NCI-H524 (cell line): Measurements from ENCODE around the gene UQCC2.

Experiments used
- DNase-seq, 2 experiments: peaks; one replicate each; lab custom pipeline; 2025; lab: John Stamatoyannopoulos, UW

Gene UQCC2

GRCh38 chr6:33744001-33744848 is 32.7 kb upstream of the UQCC2 start:
- peak; percentile 97 for DNase-seq

GRCh38 chr6:33742837-33743236 is 31.3 kb upstream of the UQCC2 start:
- no peak for DNase-seq

- DNase-seq = no peak
Measured at GRCh38 chr6:33742092-33742491, 30.6 kb upstream of the UQCC2 start.

- DNase-seq = no peak
Measured at GRCh38 chr6:33740794-33741193, 29.3 kb upstream of the UQCC2 start.

- peak in 1 of 2 experiments; percentile 39 for DNase-seq
Measured at GRCh38 chr6:33740204-33740608, 28.7 kb upstream of the UQCC2 start.

GRCh38 chr6:33739571-33739970 is 28.1 kb upstream of the UQCC2 start:
- DNase-seq = no peak

GRCh38 chr6:33738879-33739278 is 27.4 kb upstream of the UQCC2 start:
- no peak for DNase-seq

GRCh38 chr6:33738153-33738552 is 26.7 kb upstream of the UQCC2 start:
- no peak for DNase-seq

GRCh38 chr6:33737267-33738026 is 25.9 kb upstream of the UQCC2 start:
- no peak for DNase-seq

GRCh38 chr6:33735216-33735615 is 23.7 kb upstream of the UQCC2 start:
- peak in 1 of 2 experiments; percentile 77 for DNase-seq

- no peak for DNase-seq
Measured at GRCh38 chr6:33733709-33734007, 22.2 kb upstream of the UQCC2 start.

GRCh38 chr6:33732817-33733708 is 21.6 kb upstream of the UQCC2 start:
- DNase-seq = no peak

GRCh38 chr6:33732385-33732784 is 20.9 kb upstream of the UQCC2 start:
- no peak for DNase-seq

GRCh38 chr6:33731751-33732282 is 20.3 kb upstream of the UQCC2 start:
- DNase-seq = no peak

- no peak for DNase-seq
Measured at GRCh38 chr6:33731035-33731434, 19.5 kb upstream of the UQCC2 start.

- DNase-seq = no peak
Measured at GRCh38 chr6:33730611-33731010, 19.1 kb upstream of the UQCC2 start.

GRCh38 chr6:33729059-33729458 is 17.6 kb upstream of the UQCC2 start:
- no peak for DNase-seq

- no peak for DNase-seq
Measured at GRCh38 chr6:33728438-33728837, 16.9 kb upstream of the UQCC2 start.

GRCh38 chr6:33727932-33728331 is 16.4 kb upstream of the UQCC2 start:
- DNase-seq = no peak

GRCh38 chr6:33727126-33727525 is 15.6 kb upstream of the UQCC2 start:
- no peak for DNase-seq

- DNase-seq = no peak
Measured at GRCh38 chr6:33726696-33727095, 15.2 kb upstream of the UQCC2 start.
